Superior temporal gyrus (tissue), 1 donor: ENCODE data around the gene WIZ.

Source experiments
- DNase-seq: peaks from one replicate; pipeline ENCODE4 v3.0.0-alpha.2; 2016; ENCODE audit errors: extremely low spot score

Gene WIZ

GRCh38 chr19:15378534-15379082 is 71.1 kb downstream of the WIZ start:
- peak; percentile 47 for DNase-seq

- DNase-seq = no peak
These were observed 74.8 kb downstream of the WIZ start for GRCh38 chr19:15374796-15375440.

- DNase-seq = no peak
These were observed 75.6 kb downstream of the WIZ start for GRCh38 chr19:15374105-15374651.

- DNase-seq = no peak
These were observed 76.1 kb downstream of the WIZ start for GRCh38 chr19:15373644-15374043.

GRCh38 chr19:15372891-15373301 is 76.9 kb downstream of the WIZ start:
- no peak for DNase-seq

- no peak for DNase-seq
These were observed 77.3 kb downstream of the WIZ start for GRCh38 chr19:15372470-15372869.

GRCh38 chr19:15371786-15372380 is 77.9 kb downstream of the WIZ start:
- DNase-seq = no peak

GRCh38 chr19:15371119-15371518 is 78.6 kb downstream of the WIZ start:
- DNase-seq = no peak
